Measurements from ENCODE around the gene MFSD11. TPM values are rescaled to one million over a fixed set of nuclear protein-coding genes. Genes with fewer than 3 reads are reported as not detected.

Gene MFSD11
- polyA plus RNA-seq, 3 donors: 19.8 to 24.8 (median 23.8) TPM

- Mint-ChIP-seq H3K27ac (no peak overlapping the region), H3K36me3 (no peaks in the 10 kb centered on the region), H3K4me3 (no peak overlapping the region), H3K4me1 (peaks cover 6% of the 10 kb centered on the region), H3K27me3 (ENCODE audit: low read depth in 3 of 3) (peaks cover 3 to 12% (median 5%) of the 10 kb centered on the region in 3 donors), H3K9me3 (no peaks in the 10 kb centered on the region)
- Histone ChIP-seq H3K9me3 (replicated peaks in 1 of 2; ENCODE audit: control insufficient read depth in 1 of 2, insufficient read depth in 1 of 2, low read length in 2 of 2) (no peaks in the 10 kb centered on the region), H3K4me1 (ENCODE audit: control insufficient read depth in 1 of 2, insufficient read depth in 2 of 2, low read length in 2 of 2) (no peaks in the 10 kb centered on the region), H3K79me2 (ENCODE audit: insufficient read depth, low read length) (no peaks in the 10 kb centered on the region), H3K36me3 (replicated peaks in 1 of 2; ENCODE audit: control insufficient read depth in 1 of 2, insufficient read depth in 2 of 2, low read length in 2 of 2) (no peaks in the 10 kb centered on the region), H2AFZ (ENCODE audit: insufficient read depth, low read depth, low read length, poor library complexity, severe bottlenecking) (no peak overlapping the region), H4K20me1 (ENCODE audit: insufficient read depth, low read length) (no peaks in the 10 kb centered on the region), H3K9ac (ENCODE audit: insufficient read depth, low read length, poor library complexity, severe bottlenecking) (no peak overlapping the region), H3K4me2 (replicated peaks; ENCODE audit: extremely low read depth, low read length, poor library complexity, severe bottlenecking) (no peak overlapping the region), H3K27me3 (ENCODE audit: control insufficient read depth in 2 of 2, insufficient read depth in 2 of 2, low read length in 2 of 2) (no peaks in the 10 kb centered on the region), H3K27ac (ENCODE audit: low read depth in 1 of 2, low read length in 2 of 2) (no peak overlapping the region), H3K4me3 (replicated peaks in 1 of 3; ENCODE audit: low read depth in 2 of 3, low read length in 3 of 3) (no peak overlapping the region)
- 89% methylated on average over 4 of the region's 4 CpGs for WGBS (ENCODE audit: insufficient coverage)
- TF ChIP-seq CTCF (IDR thresholded peaks at IDR 0.05): no peak
- intact Hi-C loops (cut with micrococcal nuclease): no loop called here
- no peak for DNase-seq
These were observed 82.6 kb downstream of the MFSD11 start for GRCh38 chr17:76820561-76820960.

- Histone ChIP-seq H3K4me2 (replicated peaks; ENCODE audit: extremely low read depth, low read length, poor library complexity, severe bottlenecking) (no peak overlapping the region), H3K36me3 (replicated peaks in 1 of 2; ENCODE audit: control insufficient read depth in 1 of 2, insufficient read depth in 2 of 2, low read length in 2 of 2) (no peaks in the 10 kb centered on the region), H4K20me1 (ENCODE audit: insufficient read depth, low read length) (no peaks in the 10 kb centered on the region), H3K27me3 (ENCODE audit: control insufficient read depth in 2 of 2, insufficient read depth in 2 of 2, low read length in 2 of 2) (no peaks in the 10 kb centered on the region), H3K9ac (ENCODE audit: insufficient read depth, low read length, poor library complexity, severe bottlenecking) (no peak overlapping the region), H3K4me1 (ENCODE audit: control insufficient read depth in 1 of 2, insufficient read depth in 2 of 2, low read length in 2 of 2) (peaks cover 0 to 9% of the 10 kb centered on the region in 2 donors), H3K4me3 (replicated peaks in 1 of 3; ENCODE audit: low read depth in 2 of 3, low read length in 3 of 3) (no peak overlapping the region), H3K9me3 (replicated peaks in 1 of 2; ENCODE audit: control insufficient read depth in 1 of 2, insufficient read depth in 1 of 2, low read length in 2 of 2) (no peaks in the 10 kb centered on the region), H3K27ac (ENCODE audit: low read depth in 1 of 2, low read length in 2 of 2) (no peak overlapping the region), H2AFZ (ENCODE audit: insufficient read depth, low read depth, low read length, poor library complexity, severe bottlenecking) (no peak overlapping the region), H3K79me2 (ENCODE audit: insufficient read depth, low read length) (no peaks in the 10 kb centered on the region)
- H3K27ac Mint-ChIP-seq: no peak overlapping the region
- no peaks in the 10 kb centered on the region for H3K36me3 Mint-ChIP-seq
- H3K4me1 Mint-ChIP-seq: peaks cover 13% of the 10 kb centered on the region
- no peak for TF ChIP-seq CTCF (IDR thresholded peaks at IDR 0.05)
- WGBS (ENCODE audit: insufficient coverage): 87% methylated on average over 4 of the region's 7 CpGs
- peaks cover 0 to 19% (median 6%) of the 10 kb centered on the region in 3 donors for H3K27me3 Mint-ChIP-seq (ENCODE audit: low read depth in 3 of 3)
- no peaks in the 10 kb centered on the region for H3K9me3 Mint-ChIP-seq
- no peak for DNase-seq
- no peak overlapping the region for H3K4me3 Mint-ChIP-seq
- intact Hi-C loops (cut with micrococcal nuclease): no loop called here
These were observed 84.4 kb downstream of the MFSD11 start for GRCh38 chr17:76822184-76822778.
